NCI-H748 treated with DMSO at 0.1 percent for 48 hours (cell line): ENCODE data around the gene PTPRM.
A peak's percentile ranks its signal among the peaks of the same experiment; 100 is the strongest.

ENCODE experiments used
- DNase-seq: peaks from one replicate; lab custom pipeline; 2025; lab: John Stamatoyannopoulos, UW

The PTPRM gene

DNA sequence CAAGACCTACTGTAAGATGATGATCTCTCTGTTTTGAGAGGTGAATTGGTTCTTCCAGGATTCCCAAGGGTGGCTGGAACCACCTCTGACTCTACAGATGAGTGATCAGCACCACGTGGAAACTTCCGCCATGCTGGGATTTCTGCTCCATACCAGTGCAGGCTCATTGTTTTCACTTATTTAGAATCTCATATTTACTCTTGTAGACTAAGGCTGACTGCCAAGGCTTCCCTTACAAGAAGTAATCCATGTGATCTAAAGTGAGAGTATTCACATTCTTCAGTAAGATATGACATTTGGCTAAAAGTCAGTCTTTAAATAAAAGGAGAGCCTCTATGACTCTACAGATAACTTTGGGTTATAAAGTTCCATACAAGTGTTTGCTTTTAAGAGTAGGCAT, 719.2 kb downstream of the PTPRM start:
- no peak for DNase-seq

DNA sequence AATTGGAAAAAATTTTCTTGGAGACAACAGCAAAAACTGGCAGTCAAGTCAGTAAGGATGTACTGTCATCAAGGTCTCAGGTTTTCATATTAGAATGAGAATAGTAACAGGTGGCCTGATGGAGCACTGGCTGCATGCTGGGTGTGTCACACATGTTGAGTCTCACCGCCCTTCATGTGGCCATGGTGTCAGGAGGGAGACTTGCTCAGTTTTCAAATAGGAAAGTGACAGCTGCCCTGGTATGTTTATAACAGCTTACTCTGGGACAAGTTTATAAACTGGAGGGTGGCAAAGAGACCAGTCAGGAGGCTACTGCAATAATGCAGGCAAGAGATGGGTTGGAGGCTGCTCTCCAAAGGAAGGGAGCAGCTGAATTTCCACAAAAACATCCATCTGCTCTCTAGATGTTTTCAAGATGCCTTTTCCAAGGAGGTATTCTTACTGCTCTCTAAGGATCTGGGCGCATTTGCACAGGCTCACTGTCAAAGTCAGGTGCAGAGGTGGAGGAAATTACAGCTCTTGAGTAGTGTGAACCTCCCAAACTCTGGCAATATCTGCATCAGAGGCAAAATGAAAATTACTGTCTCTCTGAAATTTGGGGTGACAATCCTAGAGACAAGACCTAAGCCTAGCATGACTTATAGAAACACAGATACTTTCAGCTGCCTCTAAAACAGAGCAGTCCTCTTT, 720.2 kb downstream of the PTPRM start:
- DNase-seq = no peak

DNA sequence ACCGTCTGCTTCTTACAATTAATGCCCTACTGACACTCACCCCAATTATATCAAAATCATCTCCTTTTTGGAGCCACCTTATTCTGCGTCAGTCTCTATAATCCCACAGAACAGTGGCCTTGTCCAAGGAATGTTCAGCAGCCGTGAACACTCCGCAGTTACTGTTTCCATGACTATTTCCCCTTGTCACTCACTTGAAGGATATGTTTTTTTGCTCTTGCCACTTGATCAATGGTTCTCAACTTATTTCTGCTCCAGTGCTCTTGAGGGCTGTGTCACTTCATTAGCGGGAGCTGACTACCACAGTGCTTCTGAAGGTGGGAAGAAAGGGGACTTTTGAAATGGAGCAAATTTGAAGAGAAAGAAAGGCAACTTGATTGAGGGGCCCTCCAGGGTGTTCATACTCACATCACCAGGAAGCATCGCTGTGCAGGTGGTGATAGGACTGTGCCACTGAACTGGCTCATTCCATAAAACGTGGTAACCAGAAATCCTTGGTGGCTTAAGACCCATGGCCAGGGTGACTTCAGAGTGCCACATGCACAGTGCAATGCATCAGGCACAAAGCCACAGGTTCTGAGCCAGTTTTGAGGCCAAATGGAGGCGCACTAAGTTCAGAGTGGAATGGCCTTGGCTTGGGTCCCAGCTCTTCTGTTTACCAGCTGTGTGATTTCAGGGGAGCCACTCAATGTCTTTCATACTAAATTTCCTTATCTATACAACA, 721.5 kb downstream of the PTPRM start:
- no peak for DNase-seq

DNA sequence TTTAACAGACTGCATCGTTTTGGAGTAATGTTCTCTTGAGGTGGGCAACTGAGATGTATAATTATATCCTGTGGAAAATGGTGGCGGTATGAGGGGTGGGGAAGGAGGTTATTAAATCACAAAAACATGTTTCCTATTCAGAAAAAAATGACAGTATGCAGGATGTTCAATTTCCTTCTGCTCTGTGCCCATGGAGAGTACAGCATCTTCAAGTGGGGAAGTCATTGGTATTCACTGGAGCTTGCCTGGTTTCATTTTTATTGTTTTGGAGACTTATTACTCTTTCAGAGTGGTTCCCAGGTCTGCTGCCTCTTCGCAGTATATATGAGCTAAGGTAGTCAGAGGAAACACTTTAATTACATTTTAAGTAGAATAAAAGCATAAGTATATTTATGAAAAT, 723.3 kb downstream of the PTPRM start:
- no peak for DNase-seq

DNA sequence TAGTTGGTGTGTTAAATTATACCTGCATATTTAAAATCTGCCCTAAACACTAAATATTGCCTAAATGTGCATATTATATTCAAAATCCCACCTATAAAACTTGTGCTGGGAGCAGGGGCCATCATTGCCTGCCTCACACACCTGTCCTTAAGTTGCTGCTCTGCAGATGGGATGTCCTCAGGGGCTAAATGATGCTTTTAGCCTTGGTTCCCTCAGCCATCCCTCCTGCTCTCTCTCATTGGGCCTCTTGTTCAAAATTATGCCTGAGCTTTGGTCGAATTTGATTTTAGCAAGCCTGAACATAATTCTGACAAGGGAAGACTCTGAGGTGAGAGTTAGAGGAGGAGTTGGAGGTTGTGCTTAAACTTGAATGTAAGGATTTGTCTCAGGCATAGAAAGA, 723.8 kb downstream of the PTPRM start:
- DNase-seq = no peak

DNA sequence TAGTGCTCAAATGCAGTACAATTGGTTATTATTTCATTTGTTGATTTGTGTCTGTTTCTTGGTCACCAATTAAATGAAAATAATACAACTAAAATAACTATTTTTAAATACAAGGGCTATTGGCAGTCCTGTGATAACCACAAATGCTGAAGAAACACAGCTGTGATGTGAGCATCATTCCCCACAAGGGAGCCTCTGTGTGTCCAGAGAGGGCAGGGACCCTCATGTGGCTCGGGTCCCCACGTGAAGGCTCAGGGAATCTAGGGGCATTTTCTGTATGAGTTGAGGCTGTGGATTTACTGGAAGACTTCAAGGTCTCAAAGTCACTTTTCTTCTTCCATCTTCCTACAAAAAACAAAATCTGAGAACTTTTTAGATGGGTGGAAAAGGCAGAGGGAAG, 726.1 kb downstream of the PTPRM start:
- no peak for DNase-seq

DNA sequence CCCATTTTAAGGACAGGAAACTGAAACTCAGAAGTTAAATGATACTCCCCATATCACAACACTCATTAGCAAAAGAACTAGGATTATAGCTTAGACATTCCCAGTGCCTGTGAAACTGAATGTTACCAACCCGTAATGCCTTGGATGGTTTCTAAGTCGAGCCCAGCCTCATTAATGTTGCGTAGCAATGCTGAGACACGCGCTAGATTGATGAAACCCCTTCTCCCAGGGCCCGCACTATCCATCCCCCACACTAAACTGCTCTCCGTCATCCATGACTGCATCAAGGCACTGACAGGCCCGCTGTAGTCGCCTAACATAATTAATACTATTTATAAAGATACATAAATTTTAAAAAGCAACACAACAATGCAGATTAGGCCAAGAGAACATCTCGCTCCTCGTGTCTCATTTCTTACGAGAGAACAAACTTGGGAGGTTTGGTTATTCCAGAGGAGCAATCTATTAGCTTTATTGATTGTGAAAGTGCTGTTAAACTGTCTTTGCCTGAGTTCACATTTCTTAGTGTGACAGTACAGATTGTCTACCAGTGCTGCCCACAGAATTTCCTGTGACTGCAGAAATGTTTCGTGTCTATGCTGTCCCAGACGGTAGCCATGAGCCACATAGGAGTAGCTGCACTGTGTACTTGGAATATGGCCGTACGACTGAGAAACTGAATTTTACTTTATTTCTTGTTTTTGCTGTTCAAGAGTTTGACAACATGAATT, 729.9 kb downstream of the PTPRM start:
- no peak for DNase-seq

DNA sequence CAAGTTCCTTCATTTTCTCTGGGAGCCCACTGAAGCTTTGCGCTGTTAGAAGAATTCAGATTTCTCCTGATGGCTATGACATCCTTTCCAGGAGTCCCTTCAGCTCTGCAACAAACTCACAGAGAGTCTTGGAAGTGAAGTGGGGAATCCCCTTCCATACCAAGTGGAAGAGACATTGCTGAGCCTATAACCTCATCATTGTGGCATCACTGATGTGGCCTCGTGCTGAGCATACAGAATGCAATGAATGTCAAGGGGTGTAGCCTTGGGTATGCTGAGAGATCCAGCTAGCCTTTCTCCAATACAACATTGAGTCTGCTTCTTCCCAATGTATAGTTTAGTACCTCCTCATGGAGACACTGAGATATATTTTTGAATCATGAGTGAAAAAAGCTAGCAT, 731.1 kb downstream of the PTPRM start:
- DNase-seq = no peak

DNA sequence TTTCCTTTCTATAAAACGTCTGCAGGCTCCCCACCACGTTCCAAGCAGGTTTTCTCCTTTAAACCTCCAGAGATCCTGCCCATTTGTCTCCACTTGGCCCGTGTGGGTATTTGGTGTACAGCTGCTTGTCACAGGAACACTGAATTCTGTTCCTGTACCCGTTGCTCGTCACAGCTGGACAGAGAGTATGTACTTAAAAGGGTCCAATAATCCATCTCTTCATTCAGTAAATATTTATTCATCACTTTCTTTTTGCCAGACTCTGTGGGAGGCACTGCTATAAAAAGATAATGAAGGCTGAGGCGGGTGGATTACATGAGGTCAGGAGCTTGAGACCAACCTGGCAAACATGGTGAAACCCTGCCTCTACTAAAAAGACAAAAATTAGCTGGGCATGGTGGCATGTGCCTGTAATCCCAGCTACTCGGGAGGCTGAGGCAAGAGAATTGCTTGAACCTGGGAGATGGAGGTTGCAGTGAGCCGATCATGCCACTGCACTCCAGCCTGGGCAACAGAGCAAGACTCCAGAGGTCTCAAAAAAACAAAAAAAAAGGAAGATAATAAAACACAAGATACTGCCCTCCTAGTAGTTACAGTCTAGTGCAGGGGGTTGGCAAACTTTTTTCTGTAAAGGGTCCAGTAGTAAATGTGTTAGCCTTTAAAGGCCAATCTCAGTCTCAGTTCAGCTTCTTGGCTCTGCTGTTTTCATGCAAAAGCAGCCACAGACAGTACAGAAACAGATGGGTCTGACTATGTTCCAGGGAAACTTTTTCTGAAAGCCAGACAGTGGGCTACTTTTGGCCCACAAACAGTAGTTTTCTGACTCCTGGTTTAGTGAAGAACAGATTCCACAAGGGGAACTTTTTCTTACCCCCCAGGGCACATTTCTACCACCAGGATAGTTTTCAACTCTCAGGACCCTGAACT, 732.2 kb downstream of the PTPRM start:
- peak; percentile 96 for DNase-seq

DNA sequence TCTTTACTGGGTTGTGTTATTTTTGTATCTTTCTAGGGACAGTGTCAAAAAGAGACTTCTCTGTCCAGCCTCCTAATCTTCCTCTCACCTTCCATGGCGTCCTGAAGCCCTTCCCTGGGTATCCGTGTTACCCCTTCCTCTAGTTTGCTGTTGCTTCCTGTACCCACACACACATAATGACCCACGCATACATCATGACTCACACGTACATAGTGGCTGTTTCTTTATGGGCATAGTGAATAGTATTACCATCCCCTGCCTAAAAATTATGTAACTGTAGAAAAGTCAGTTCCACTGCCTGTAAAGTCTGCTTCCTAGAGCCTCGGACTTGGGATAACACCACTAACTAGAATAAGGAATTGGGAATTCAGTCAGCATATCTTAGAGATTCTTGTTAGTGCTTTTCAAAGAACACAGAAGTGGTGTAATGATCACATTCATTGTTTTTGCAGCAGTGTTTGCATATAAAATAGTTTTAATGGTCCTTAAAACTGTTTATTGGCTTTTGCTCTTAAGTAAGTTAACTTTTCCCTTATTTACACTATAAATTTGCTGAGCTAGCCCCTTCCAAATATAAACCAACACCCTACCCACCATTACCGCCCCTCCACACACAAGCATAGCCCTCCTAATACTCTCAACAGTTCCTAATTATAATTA, 733.8 kb downstream of the PTPRM start:
- no peak for DNase-seq

DNA sequence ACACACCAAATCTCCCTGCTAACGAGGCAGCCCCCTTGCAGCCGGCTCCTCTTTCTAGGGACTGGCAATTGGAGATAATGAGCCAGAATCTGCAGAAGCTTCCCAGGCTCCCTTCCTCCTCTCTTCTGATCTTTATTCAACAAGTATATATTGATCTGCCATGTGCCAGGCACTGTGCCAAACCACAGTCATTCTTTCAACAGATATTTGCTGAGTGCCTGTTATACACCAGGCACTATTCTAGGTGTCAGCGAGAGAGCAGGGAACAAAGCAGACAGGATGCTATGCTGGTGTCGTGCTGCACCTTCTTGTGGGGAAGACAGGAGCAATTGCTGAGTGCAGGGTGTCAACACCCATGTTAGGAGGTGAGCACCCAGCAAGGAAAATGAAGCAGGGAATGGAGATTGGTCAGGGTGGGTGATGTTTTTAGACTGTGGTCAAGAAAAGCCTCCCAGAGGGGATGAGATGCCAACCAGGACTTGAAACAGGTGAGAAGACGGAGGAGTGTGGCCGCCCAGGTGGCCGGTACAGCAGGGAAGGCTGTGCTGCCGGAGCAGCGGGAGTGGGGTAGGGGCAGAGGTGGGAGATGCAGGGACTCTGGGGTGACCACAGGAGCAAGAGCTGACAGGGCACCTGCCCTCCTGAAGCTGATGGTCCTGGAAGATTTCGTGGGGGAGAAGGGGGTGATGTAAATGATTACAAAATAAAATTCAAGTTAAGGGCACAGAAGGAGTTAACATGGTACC, 734.5 kb downstream of the PTPRM start:
- peak; percentile 54 for DNase-seq

DNA sequence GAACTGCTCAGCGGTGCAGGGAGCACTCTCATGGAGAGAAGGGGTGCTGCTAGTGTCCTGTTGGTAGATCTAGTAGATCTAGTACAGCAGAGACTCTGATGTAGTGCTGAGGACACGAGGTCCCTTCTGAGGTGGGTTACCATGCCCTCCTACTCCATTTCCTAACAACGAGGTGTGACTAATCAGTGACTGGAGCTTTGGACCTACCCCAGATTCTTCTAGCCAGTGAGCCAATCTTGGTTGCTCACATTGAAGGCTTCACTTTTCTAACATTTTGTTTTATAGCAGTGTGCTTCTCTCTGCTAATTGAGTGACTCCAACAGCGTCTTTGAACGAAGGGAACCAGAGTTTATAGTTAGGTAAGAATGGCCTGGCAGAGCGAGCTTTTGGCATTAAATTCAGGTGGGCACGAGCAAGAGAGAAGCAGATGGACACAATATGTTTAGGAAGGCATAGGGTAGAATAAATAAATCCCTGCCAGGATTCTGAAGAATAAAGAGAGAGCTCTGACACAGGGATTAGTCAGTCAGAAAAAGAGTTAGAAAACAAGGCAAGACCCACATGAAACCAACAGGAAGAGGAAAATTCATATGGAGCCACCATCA, 736.1 kb downstream of the PTPRM start:
- DNase-seq = no peak

DNA sequence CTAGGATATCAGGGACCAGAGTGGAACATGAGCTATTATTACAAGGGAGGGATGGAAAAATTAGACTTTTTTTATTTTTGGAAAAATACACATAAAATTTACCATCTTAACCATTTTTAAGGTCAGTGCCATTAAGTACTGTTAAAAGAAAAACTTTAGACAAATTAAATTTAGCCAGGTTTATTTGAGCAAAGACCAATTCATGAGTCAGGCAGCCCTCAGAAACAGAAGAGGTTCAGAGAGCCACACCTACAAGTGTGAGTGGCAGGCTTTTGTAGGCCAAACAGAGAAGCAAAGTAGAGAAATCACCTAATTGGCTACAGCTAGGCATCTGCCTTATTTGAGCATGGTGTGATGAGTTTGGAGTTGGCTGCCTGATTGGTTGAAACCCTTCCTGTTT, 740.8 kb downstream of the PTPRM start:
- DNase-seq = no peak

DNA sequence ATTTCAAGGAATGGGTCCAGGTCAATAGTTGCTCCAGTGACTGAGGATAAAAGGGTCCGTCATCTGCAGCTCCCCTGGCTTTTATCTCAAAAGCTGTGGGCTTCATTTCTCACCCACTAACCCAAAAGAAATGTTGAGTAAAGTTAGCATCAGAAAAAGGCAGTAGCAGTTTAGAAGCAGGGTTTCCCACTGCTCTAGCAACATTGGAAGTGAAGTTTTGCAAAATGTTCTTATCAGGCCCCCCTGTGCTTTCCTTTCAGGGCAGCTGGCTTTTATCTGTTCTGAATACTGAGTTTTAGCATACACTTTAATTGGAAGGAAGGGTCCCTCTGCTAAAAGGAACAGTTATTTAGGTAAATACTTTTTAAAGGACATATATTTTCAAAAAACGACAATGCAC, 745.9 kb downstream of the PTPRM start:
- no peak for DNase-seq

DNA sequence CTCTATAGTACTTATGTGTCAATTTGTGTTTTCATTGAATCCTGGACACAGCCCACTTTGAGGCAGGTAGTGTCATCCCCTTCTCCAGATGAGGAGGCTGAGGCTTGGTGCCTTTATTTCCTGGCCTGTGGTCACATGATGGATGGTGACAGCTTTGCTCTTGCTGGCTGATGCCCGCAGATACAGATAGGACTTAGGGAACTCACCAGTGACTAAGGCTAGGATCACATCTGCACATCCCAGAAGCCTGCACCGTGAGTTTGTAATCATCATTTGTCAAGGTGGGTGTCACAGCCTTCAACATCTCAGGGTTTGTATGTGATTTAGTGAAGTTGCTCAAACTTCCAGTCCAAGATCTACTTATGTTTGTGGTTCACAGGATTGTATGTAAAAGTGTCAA, 747.0 kb downstream of the PTPRM start:
- DNase-seq = no peak

DNA sequence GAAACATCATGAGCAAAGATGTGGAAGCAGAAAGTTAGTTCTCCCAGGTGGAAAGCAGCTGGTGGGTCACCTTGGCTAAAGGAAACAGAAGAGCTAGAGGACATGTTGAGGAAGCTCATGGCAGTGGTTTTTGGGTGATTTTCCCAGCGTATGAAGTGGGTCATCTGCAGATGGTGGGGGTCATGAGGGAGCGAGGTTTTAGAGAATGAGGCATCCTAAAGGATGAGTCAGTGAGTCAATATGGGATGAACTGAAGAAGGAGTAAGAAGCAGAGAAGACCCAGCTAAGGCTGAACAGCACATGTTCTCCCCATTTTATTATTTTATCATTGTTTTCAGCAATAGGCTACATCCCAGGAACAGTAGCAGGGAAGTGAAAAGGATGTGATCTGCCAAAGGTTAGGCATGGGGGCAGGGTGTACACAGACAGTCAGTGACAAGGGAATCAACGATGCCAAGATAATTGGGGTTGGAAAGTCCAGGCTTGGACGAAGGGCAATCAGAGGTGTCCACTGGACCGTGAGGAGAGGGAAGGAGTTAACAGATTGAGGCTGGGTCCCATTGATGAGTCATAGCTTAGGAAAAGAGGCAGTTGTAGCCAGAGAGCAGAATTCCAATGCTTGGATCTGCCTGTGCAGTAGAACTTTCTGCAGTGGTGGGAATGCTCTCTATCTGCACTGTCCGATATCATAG, 752.8 kb downstream of the PTPRM start:
- DNase-seq = no peak

DNA sequence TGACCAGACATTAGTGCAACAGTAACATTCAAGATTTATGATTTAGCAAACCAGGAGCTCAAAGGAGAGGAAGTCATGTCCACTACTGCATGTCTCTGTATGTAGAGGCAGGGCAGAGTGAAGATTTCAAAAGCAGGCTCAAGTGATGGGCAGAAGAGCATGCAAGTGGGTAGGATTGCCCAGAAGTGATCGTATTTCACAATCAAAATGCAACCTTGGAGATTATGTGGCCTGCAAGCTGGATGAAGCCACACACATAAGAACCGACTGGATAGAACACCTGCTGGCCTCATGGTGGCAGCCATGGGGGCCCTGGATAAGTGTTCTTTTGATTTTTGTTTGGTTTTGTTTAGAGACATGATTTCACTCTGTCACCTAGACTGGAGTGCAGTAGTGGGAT, 755.4 kb downstream of the PTPRM start:
- DNase-seq = no peak

DNA sequence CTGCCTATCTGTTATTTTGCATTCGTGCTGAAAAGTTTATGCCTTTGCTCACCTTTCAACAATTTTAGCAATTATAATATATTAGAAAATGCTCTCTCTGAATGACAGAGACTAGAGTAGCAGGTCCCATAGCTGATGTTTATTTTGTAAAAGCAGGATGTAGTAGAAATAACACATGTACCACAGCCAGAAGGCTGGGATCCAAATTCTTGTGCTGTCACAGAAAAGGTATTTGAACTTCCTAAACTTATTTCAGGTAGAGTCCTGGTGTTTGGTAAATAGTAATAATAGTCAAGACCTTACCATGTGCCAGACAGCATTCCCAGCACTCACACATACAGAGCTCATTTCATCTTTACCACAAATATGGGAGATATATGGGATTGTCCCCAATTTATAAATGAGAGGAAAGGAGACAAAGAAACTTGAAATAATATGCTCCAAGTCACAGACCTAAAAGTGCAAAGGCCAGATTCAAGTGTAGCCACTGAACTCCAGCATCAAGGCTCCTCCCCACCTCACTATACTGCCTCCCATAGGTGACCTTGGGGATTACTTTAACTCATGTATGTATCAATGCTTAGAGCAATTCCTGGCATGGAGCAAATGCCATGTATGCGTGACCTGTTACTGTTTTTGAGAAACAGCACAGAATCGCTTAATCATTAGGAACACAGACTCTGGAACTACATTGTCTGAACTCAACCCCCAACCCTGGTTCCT, 757.4 kb downstream of the PTPRM start:
- DNase-seq = no peak

DNA sequence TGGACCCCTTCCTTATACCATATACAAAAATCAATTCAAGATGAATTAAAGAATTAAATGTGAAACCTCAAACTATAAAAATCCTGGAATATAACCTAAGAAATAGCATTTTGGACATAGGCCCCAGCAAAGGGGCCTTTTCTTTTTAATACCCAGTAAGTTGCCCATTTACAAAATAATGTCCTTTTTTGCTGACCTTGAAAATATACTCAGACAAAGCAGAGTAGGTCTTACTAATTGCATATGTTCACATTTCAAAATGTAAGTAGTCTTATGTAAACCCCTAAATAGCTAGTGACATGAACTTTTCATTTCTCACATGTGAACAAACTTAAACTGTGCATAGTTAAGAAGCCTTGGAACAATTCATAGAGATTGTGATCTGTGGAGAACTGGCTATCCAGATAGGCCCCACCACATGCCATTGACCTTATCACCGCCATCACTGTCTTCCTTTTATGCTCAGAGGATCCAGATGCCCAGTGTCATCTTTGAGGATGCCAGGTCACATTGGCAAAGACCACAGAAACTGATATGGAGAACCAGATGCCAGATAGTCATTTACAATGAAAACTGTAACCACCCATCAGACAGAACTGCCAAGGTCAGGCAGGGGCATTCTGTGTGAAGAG, 759.8 kb downstream of the PTPRM start:
- no peak for DNase-seq
